GM19043 (cell line): Measurements from ENCODE around the gene EPB41L4A.
"Not testable (repeated sequence)": the region's sequence is repeated elsewhere in the genome, so short reads cannot be mapped to it uniquely, and the experiment has no call there.

Experiments
- ATAC-seq: cut with Tn5 transposase; IDR thresholded peaks from one replicate; pipeline ENCODE4 v1.9.1; 2021; ENCODE audit warnings: low read depth; ENCODE audit not compliant: unreplicated experiment

Gene EPB41L4A

GRCh38 chr5:112419164-112419985 lies at the start of gene EPB41L4A:
Gene EPB41L4A (minus strand): TSS chr5:112419277. CDS start chr5:112419039, 238 bp downstream.
- ATAC-seq = peak; percentile 12

- ATAC-seq = no peak
These were observed 48.4 kb upstream of the EPB41L4A start for GRCh38 chr5:112467485-112467884.

- ATAC-seq = not testable (repeated sequence)
These were observed 47.2 kb upstream of the EPB41L4A start for GRCh38 chr5:112466261-112466660.

- not testable (repeated sequence) for ATAC-seq
These were observed 28.2 kb upstream of the EPB41L4A start for GRCh38 chr5:112447187-112447760.

- ATAC-seq = no peak
These were observed 26.7 kb upstream of the EPB41L4A start for GRCh38 chr5:112445626-112446350.

- ATAC-seq = not testable (repeated sequence)
These were observed 24.9 kb upstream of the EPB41L4A start for GRCh38 chr5:112443932-112444331.

GRCh38 chr5:112440031-112440430 lies 21.0 kb upstream of the EPB41L4A start:
- no peak for ATAC-seq

- no peak for ATAC-seq
These were observed 17.1 kb upstream of the EPB41L4A start for GRCh38 chr5:112436144-112436543.

GRCh38 chr5:112434641-112435040 lies 15.6 kb upstream of the EPB41L4A start:
- ATAC-seq = no peak

GRCh38 chr5:112426202-112426601 lies 7.1 kb upstream of the EPB41L4A start:
- ATAC-seq = not testable (repeated sequence)

GRCh38 chr5:112419986-112420864 lies 1.1 kb upstream of the EPB41L4A start:
- peak; percentile 79 for ATAC-seq

GRCh38 chr5:112418659-112419163 lies 366 bp downstream of the EPB41L4A start:
- no peak for ATAC-seq

GRCh38 chr5:112417931-112418658 lies 982 bp downstream of the EPB41L4A start:
- peak; percentile 32 for ATAC-seq

GRCh38 chr5:112415552-112415951 lies 3.5 kb downstream of the EPB41L4A start:
- ATAC-seq = no peak

- ATAC-seq = no peak
These were observed 5.5 kb downstream of the EPB41L4A start for GRCh38 chr5:112413611-112414010.

- no peak for ATAC-seq
These were observed 6.7 kb downstream of the EPB41L4A start for GRCh38 chr5:112412346-112412745.

- no peak for ATAC-seq
These were observed 7.2 kb downstream of the EPB41L4A start for GRCh38 chr5:112411903-112412302.

- ATAC-seq = no peak
These were observed 11.4 kb downstream of the EPB41L4A start for GRCh38 chr5:112407666-112408065.

GRCh38 chr5:112407240-112407639 lies 11.8 kb downstream of the EPB41L4A start:
- ATAC-seq = no peak
